ENCODE measurements around the gene FARS2.
"Not testable (repeated sequence)": the region's sequence is repeated elsewhere in the genome, so short reads cannot be mapped to it uniquely, and the experiment has no call there.

Gene FARS2

GRCh38 chr6:5638666-5639065 lies 377.4 kb downstream of the FARS2 start:
- DNase-seq (ENCODE audit: low spot score), result no peak

GRCh38 chr6:5639193-5639592 lies 377.9 kb downstream of the FARS2 start:
- DNase-seq (ENCODE audit: low spot score), result no peak

DNA sequence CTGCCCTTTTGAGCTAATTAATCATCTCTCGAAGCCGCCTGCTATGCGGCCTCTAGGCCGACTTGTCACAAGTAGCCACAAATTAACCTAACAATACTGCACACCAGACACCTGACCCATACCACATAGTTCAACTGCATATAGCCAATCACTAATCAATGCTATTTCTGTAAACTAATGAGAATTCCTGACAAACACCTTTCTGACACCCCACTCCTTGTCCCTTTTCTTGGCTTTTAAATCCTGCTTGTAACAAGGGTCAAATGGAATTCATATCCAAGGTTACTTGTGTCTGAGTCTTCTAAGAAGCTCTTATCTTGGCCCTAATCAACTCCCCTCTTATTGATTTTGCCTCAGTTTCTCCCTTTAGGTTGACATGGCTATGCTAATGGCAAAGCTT lies 379.3 kb downstream of the FARS2 start:
- no peak for DNase-seq (ENCODE audit: low spot score)

GRCh38 chr6:5644523-5645185 lies 383.3 kb downstream of the FARS2 start:
- DNase-seq (ENCODE audit: low spot score), result no peak

GRCh38 chr6:5645328-5646290 lies 384.3 kb downstream of the FARS2 start:
- no peak for DNase-seq (ENCODE audit: low spot score)

- no peak for DNase-seq (ENCODE audit: low spot score)
These were observed 391.3 kb downstream of the FARS2 start for GRCh38 chr6:5652406-5653137.

DNA sequence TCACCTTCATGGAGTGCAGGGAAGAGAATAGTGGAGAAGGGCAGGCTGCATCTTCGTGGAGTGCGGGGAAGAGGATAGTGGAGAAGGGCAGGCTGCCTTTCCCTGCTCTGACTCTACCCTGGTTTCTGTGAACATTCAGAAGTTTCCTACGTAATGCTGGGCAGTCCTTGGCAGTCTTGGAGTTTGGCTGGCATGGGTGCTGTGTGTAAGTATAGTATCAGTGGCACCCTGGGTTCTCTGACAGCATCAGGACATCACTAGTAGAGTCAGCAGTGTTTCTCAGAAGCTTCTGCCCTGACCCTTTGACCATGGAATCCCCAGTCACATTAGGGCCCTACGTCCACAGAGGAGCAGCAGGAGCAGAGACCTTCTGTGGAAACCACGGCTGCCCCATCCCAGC lies 392.5 kb downstream of the FARS2 start:
- no peak for DNase-seq (ENCODE audit: low spot score)

DNA sequence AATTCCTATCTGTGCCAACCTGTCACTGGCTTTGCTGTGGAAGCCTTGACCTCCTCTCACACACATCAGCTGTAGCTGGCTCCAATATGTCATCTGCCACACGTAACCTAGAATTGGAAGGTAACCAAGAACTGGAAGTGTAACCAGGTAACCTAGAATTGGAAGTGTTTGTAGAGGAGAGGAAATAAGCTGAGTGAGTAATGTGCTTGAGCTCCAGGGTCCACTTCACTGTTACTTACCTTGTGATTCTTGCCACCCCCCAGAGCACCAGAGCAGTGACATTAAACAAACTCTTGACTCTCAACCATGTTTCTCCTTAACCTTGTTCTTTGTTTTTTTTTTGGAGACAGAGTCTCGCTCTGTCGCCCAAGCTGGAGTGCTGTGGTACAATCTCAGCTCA lies 394.9 kb downstream of the FARS2 start:
- DNase-seq (ENCODE audit: low spot score), result no peak

DNA sequence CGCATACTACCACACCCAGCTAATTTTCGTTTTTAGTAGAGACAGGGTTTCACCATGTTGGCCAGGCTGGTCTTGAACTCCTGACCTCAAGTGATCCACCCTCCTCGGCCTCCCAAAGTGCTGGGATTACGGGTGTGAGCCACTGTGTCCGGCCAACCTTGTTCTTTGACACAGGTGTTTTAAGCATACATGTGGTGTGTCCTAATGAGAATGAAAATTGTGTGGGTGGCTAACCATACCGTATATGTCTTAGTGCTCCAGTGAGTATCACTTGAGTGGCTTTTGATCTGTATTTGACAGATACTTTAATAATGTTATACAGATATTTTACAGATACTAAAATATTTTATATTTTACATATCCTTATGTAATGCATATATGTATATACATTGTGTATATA lies 395.4 kb downstream of the FARS2 start:
- DNase-seq (ENCODE audit: low spot score), result not testable (repeated sequence)

DNA sequence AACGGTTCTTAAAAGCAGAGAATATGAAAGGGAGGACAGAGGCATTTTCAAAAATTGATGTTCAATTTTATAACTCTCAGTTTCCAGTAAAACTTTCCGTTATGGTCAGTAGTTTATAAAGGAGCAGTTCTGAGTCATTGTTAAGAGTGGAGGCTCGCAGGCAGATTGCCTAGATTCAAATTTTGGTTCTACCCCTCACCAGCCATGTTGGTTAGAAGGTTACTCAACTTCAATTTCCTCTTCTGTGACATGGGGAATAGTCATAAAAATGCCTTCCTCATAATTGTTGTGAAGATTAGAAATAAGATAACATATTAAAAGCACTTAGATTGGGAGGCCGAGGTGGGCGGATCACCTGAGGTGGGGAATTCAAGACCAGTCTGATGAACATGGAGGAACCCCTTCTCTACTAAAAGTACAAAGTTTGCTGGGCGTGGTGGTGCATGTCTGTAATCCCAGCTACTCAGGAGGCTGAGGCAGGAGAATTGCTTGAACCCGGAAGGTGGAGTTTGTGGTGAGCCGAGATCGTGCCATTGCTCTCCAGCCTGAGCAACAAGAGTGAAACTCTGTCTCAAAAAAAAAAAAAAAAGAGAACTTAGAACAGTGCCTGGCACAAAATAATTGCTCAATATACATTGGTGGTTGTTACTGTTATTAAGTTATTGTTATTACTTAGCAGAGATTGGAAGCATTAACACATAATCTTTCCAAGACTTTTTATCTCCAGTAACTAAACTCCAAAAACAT lies 396.5 kb downstream of the FARS2 start:
- no peak for DNase-seq (ENCODE audit: low spot score)

DNA sequence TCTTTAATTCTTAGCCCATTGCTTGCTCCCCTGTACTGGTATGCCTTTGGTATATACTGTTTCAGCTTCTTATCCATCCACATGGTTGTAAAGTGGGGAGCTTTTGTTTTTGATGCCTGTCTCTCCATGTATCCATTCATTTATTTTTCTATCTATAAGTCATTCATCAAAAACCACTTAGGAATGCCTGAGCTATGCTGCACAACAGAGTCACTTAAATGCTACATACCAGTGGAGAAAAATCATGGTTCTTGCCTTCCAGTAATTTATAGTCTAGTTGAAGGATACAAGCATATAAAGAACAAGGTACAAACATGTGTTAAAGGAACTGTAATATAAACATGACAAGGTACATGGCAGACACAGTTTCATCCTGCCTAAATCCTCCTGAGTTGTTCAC lies 398.2 kb downstream of the FARS2 start:
- no peak for DNase-seq (ENCODE audit: low spot score)

DNA sequence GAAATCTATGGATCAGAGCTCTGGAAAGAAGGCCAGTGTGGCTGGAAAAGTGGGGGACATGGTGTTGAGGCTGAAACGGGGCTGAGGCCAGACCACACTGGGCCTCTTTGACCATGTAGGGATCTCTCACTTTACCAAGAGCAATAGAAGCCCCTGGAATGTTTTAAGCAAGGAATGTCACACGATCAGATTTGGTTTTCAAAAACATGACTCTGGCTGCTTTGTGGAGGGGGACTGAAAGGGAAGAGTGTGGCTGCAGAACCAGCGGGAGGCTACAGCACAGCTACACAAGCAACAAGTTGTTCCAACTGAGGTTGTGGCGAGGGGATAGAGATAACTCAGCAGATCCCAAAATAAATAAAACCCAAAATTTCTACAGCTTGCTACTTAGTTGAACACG lies 399.5 kb downstream of the FARS2 start:
- DNase-seq (ENCODE audit: low spot score), result no peak

DNA sequence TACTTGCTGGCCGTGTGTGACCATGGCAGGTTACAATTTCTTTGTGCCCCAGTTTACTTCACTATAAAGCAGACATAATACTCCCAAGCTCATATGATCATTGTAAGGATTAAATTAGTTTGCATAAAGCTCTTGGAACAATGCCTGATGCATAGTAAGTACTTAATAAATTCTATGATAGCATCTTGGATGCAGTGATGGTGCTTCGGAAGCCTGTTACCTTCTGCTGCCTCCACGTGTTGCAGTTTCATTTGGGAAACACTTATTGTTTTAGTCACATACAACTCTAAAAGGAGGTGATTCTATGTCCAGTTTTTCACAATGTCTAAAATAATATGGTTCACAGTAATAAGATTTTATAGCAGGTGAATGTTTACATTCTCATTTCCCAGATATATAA lies 401.5 kb downstream of the FARS2 start:
- no peak for DNase-seq (ENCODE audit: low spot score)

- DNase-seq (ENCODE audit: low spot score), result no peak
These were observed 401.9 kb downstream of the FARS2 start for GRCh38 chr6:5663259-5663658.

- no peak for DNase-seq (ENCODE audit: low spot score)
These were observed 402.4 kb downstream of the FARS2 start for GRCh38 chr6:5663739-5664138.

DNA sequence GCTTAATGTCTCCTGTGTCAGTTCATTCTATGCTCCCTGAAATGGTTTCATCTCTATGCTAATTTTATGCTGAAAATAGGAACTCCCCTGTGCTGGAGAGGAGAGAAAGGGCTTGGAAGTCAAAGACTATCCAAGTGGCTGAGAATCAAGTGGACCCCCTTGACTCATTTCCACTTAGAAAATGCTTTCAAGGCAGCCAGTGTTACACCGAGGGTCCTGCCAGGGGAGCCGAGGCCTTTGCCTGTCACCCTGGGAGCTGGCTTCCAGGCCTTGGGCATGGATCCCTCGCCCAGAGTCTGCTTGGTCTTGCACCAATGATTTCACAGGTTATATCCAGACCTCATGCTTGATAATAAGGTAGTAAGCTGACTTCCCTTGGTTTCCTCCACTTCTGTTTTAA lies 402.8 kb downstream of the FARS2 start:
- DNase-seq (ENCODE audit: low spot score), result no peak

GRCh38 chr6:5665173-5665572 lies 403.9 kb downstream of the FARS2 start:
- no peak for DNase-seq (ENCODE audit: low spot score)

GRCh38 chr6:5665667-5666066 lies 404.4 kb downstream of the FARS2 start:
- no peak for DNase-seq (ENCODE audit: low spot score)

GRCh38 chr6:5666695-5667094 lies 405.4 kb downstream of the FARS2 start:
- no peak for DNase-seq (ENCODE audit: low spot score)

DNA sequence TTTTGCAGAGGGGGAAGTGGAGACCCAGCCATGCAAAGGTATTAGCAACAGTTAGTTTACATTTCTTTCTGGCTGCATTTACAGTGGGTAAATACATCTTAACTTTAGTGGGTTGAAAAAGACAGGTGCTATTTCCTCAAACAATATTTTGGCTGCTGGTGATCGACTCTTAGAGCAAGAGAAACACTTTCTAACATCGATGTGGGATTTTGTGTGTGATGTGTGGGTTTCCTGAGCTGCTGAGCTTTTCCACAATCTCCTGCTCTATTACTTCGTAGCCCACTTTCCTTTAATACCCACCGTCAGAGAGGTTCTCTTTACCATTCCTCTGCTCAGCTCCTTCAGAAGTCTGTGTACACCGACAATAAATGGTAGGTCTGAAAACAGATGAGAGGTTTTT lies 406.4 kb downstream of the FARS2 start:
- DNase-seq (ENCODE audit: low spot score), result no peak

GRCh38 chr6:5670381-5670780 lies 409.1 kb downstream of the FARS2 start:
- DNase-seq (ENCODE audit: low spot score), result no peak
